HCT116 (cell line): ENCODE results near the gene CIAO1. TPM values are rescaled to one million over a fixed set of nuclear protein-coding genes. Genes with fewer than 3 reads are reported as not detected.

Source experiments
- ATAC-seq: fragments of 200-7000 bp; cut with Tn5 transposase; 2 replicates; pipeline ENCODE4 v1.9.1; 2020; ENCODE audit warnings: mild to moderate bottlenecking, moderate library complexity
- BruUV-seq: library from RNA; stranded (reverse); fragments of 400-500 nt; replicated peaks from 2 replicates; lab custom pipeline; 2021; lab: Mats Ljungman, UMichigan
- CTCF ChIA-PET: fragments of 300-600 bp; sonication (Branson Sonifier 250); formaldehyde crosslinking; loops from one replicate; lab custom pipeline; 2021; ENCODE audit warnings: antibody characterized with exemption; lab: Charles Lee
- POLR2A ChIA-PET: fragments of 300-600, 350-600 bp; sonication (Branson Sonifier 250); formaldehyde crosslinking; loops from one replicate; lab custom pipeline; 2021; ENCODE audit warnings: antibody characterized with exemption; lab: Charles Lee
- RAD21 ChIA-PET, 2 experiments: fragments of 300-600 bp; sonication (Branson Sonifier 250); formaldehyde crosslinking; loops; one replicate each; lab custom pipeline; 2023; ENCODE audit warnings: low total read pairs in 2 of 2; ENCODE audit not compliant: uncharacterized antibody in 2 of 2, unreplicated experiment in 2 of 2, low non-redundant PET in 1 of 2; lab: Charles Lee
- DNase-seq: peaks from one replicate; pipeline ENCODE4 v3.0.0-alpha.2; 2010; ENCODE audit warnings: low read depth, low spot score
- H2AFZ ChIP-seq: fragments of 200-600 bp; shearing (Covaris generic), sonication (generic); 2 replicates; pipeline ENCODE4 v1.6.1; 2017; ENCODE audit warnings: low read depth, mixed run types, mixed read lengths, antibody characterized with exemption, low read length; ENCODE audit not compliant: poor library complexity, severe bottlenecking
- H3K27ac ChIP-seq: 2 replicates; pipeline ENCODE4 v1.5.1; 2012; ENCODE audit warnings: low read depth, low read length
- H3K27me3 ChIP-seq: fragments of 200-600 bp; sonication (generic); 2 replicates; pipeline ENCODE4 v1.6.1; 2016; ENCODE audit warnings: mixed run types, low read length, mixed read lengths; ENCODE audit not compliant: insufficient read depth
- H3K36me3 ChIP-seq, 2 experiments: fragments of 200-500 bp in 1 of 2; fragments of 200-600 bp in 1 of 2; sonication (Bioruptor generic) in 1 of 2; sonication (generic) in 1 of 2; 2 replicates each; pipeline versions ENCODE4 v1.5.1 to v1.6.1; 2014 to 2016; ENCODE audit warnings: low read length in 2 of 2, inconsistent platforms in 1 of 2, mixed read lengths in 1 of 2, mixed run types in 1 of 2; ENCODE audit not compliant: insufficient read depth in 2 of 2, control insufficient read depth in 1 of 2
- H3K4me1 ChIP-seq, 2 experiments: fragments of 200-600 bp in 1 of 2; sonication (generic) in 1 of 2; 2 replicates each; pipeline versions ENCODE4 v1.5.1 to v1.6.1; 2012 to 2017; ENCODE audit warnings: low read length in 2 of 2, inconsistent platforms in 1 of 2, mild to moderate bottlenecking in 1 of 2, mixed read lengths in 1 of 2, mixed run types in 1 of 2, moderate library complexity in 1 of 2; ENCODE audit not compliant: insufficient read depth in 2 of 2, control insufficient read depth in 1 of 2
- H3K4me2 ChIP-seq: fragments of 200-600 bp; sonication (generic); 2 replicates; pipeline ENCODE4 v1.6.1; 2017; ENCODE audit warnings: mixed run types, low read length, mixed read lengths
- H3K4me3 ChIP-seq, 2 experiments: fragments of 200-600 bp in 1 of 2; sonication (generic) in 1 of 2; replicated peaks in 1 of 2; 2 replicates each; pipeline ENCODE4 v1.5.1; 2011 to 2016; ENCODE audit warnings: low read length in 2 of 2, control low read depth in 1 of 2, low read depth in 1 of 2, mild to moderate bottlenecking in 1 of 2, mixed read lengths in 1 of 2, mixed run types in 1 of 2
- H3K79me2 ChIP-seq: fragments of 200-600 bp; sonication (generic); 2 replicates; pipeline ENCODE4 v1.6.1; 2017; ENCODE audit warnings: mild to moderate bottlenecking, mixed run types, low read length, moderate library complexity, mixed read lengths; ENCODE audit not compliant: insufficient read depth
- H3K9ac ChIP-seq: fragments of 200-600 bp; sonication (generic); 2 replicates; pipeline ENCODE4 v1.6.1; 2016; ENCODE audit warnings: low read length, mixed read lengths
- H3K9me2 ChIP-seq: fragments of 200-600 bp; sonication (generic), shearing (Covaris generic); 2 replicates; pipeline ENCODE4 v1.6.1; 2017; ENCODE audit warnings: mixed run types, mild to moderate bottlenecking, moderate library complexity; ENCODE audit not compliant: insufficient read depth
- H3K9me3 ChIP-seq, 2 experiments: fragments of 200-500 bp in 1 of 2; fragments of 200-600 bp in 1 of 2; sonication (Bioruptor generic) in 1 of 2; sonication (generic) in 1 of 2; 2 replicates each; pipeline ENCODE4 v1.6.1; 2014 to 2017; ENCODE audit warnings: low read length in 2 of 2, mixed read lengths in 2 of 2, inconsistent platforms in 1 of 2, low read depth in 1 of 2, mild to moderate bottlenecking in 1 of 2, mixed run types in 1 of 2, moderate library complexity in 1 of 2; ENCODE audit not compliant: control insufficient read depth in 1 of 2, insufficient read depth in 1 of 2
- H4K20me1 ChIP-seq: fragments of 200-600 bp; sonication (generic), shearing (Covaris generic); 2 replicates; pipeline ENCODE4 v1.6.1; 2017; ENCODE audit warnings: mixed run types, mild to moderate bottlenecking, moderate library complexity; ENCODE audit not compliant: insufficient read depth
- CTCF ChIP-seq, 3 experiments: fragments of 200-600 bp in 1 of 3; sonication (generic) in 1 of 3; IDR thresholded peaks in 2 of 3; conservative IDR thresholded peaks in 1 of 3; 2 replicates each; pipeline ENCODE4 v1.5.1; 2012 to 2017; ENCODE audit warnings: low read depth in 2 of 3, low read length in 2 of 3, antibody characterized with exemption in 1 of 3, borderline replicate concordance in 1 of 3, control low read depth in 1 of 3, mild to moderate bottlenecking in 1 of 3, mixed read lengths in 1 of 3, mixed run types in 1 of 3, moderate library complexity in 1 of 3; ENCODE audit not compliant: insufficient read depth in 1 of 3
- EZH2 ChIP-seq: fragments of 200-600 bp; sonication (generic); IDR thresholded peaks from 2 replicates; pipeline ENCODE4 v1.6.1; 2017; ENCODE audit warnings: antibody characterized with exemption, mixed run types
- FOSL1 ChIP-seq: IDR thresholded peaks from 2 replicates; pipeline ENCODE4 v1.6.1; 2012; ENCODE audit warnings: low read depth
- JUND ChIP-seq: IDR thresholded peaks from 2 replicates; pipeline ENCODE4 v1.6.1; 2012
- MAX ChIP-seq: IDR thresholded peaks from 2 replicates; pipeline ENCODE4 v1.6.1; 2012
- POLR2A ChIP-seq: IDR thresholded peaks from 2 replicates; pipeline ENCODE4 v1.7.0; 2011; ENCODE audit warnings: borderline replicate concordance; ENCODE audit not compliant: insufficient read depth, insufficient read length; ENCODE audit errors: extremely low read depth
- POLR2AphosphoS5 ChIP-seq: IDR thresholded peaks from 2 replicates; pipeline ENCODE4 v1.6.1; 2011; ENCODE audit warnings: mild to moderate bottlenecking, low read depth, low read length, moderate library complexity
- SRF ChIP-seq: IDR thresholded peaks from 2 replicates; pipeline ENCODE4 v1.6.1; 2012; ENCODE audit warnings: low read depth
- intact Hi-C: fragments of 100-400 bp; cut with micrococcal nuclease; formaldehyde crosslinking; loops from 2 replicates; pipeline ENCODE4 v1.10.0; 2022
- total RNA-seq: library from RNA; stranded (reverse); gene quantifications from one replicate; pipeline ENCODE4 v1.2.1, GENCODE V29; 2021; ENCODE audit not compliant: unreplicated experiment

The CIAO1 gene
- total RNA-seq, 1 experiment from 2014 or later = 76.8 TPM

- Histone ChIP-seq H4K20me1 (no peaks in the 10 kb centered on the region), H3K27me3 (no peaks in the 10 kb centered on the region), H3K9me3 (no peaks in the 10 kb centered on the region), H3K79me2 (no peaks in the 10 kb centered on the region), H3K4me3 (no peak overlapping the region), H3K36me3 (0 out of 4 replicates have a peak, but pooled peaks cover 0 to under 1% of the 10 kb centered on the region in 2 experiments), H3K4me2 (no peak overlapping the region), H3K4me1 (peaks cover 2 to 9% of the 10 kb centered on the region in 2 experiments; a peak in 3 of 4 replicates), H2AFZ (no peak overlapping the region), H3K27ac (no peak overlapping the region), H3K9ac (no peak overlapping the region), H3K9me2 (no peaks in the 10 kb centered on the region)
- ChIA-PET POLR2A (no interaction called here), CTCF (no interaction called here), RAD21 (no interaction called here)
- intact Hi-C loops = no loop called here
- no peak for DNase-seq
- ATAC-seq = no peak
- TF ChIP-seq POLR2A = no peak
- TF ChIP-seq JUND = no peak
- no peak for TF ChIP-seq CTCF (IDR thresholded peaks at IDR 0.05 in 2 of 3, conservative IDR thresholded peaks at IDR 0.05 in 1 of 3; ENCODE audit: borderline replicate concordance in 1 of 3, insufficient read depth in 1 of 3, low read depth in 2 of 3, low read length in 2 of 3)
- no peak for TF ChIP-seq FOSL1
- no TSS peak for BruUV-seq
These were observed 19.0 kb upstream of the CIAO1 start for GRCh38 chr2:96247009-96247408.

GRCh38 chr2:96247896-96248295, 18.1 kb upstream of the CIAO1 start:
- peaks cover 3 to 15% of the 10 kb centered on the region in 2 experiments; a peak in 3 of 4 replicates for H3K4me1 ChIP-seq
- TF ChIP-seq SRF (no peak), EZH2 (no peak), POLR2AphosphoS5 (no peak), POLR2A (no peak), MAX (no peak)
- H3K4me3 ChIP-seq = no peak overlapping the region
- RAD21 ChIA-PET = no interaction called here
- ATAC-seq (no peak), DNase-seq (no peak)
- H3K27ac ChIP-seq = no peak overlapping the region
- POLR2A ChIA-PET = no interaction called here
- BruUV-seq = no TSS peak
- H3K9ac ChIP-seq = no peak overlapping the region
- no peaks in the 10 kb centered on the region for H3K79me2 ChIP-seq
- no peaks in the 10 kb centered on the region for H3K9me2 ChIP-seq
- H3K27me3 ChIP-seq = no peaks in the 10 kb centered on the region
- CTCF ChIA-PET = no interaction called here
- no peak overlapping the region for H3K4me2 ChIP-seq
- H2AFZ ChIP-seq = no peak overlapping the region
- intact Hi-C loops = no loop called here
- no peaks in the 10 kb centered on the region for H3K9me3 ChIP-seq
- peaks cover under 1 to 7% of the 10 kb centered on the region in 2 experiments; a peak in 3 of 4 replicates for H3K36me3 ChIP-seq
- H4K20me1 ChIP-seq = no peaks in the 10 kb centered on the region
